ENCODE measurements around the gene MXRA8. TPM values are rescaled to one million over a fixed set of nuclear protein-coding genes. Genes with fewer than 3 reads are reported as not detected.

MXRA8 gene
- total and polyA plus RNA-seq, 9 of the 15 experiments (the other 6 are each of a cell fraction or from before 2014, with no cell fraction given) = 0.66 to 11.3 (median 6.3) TPM

DNA sequence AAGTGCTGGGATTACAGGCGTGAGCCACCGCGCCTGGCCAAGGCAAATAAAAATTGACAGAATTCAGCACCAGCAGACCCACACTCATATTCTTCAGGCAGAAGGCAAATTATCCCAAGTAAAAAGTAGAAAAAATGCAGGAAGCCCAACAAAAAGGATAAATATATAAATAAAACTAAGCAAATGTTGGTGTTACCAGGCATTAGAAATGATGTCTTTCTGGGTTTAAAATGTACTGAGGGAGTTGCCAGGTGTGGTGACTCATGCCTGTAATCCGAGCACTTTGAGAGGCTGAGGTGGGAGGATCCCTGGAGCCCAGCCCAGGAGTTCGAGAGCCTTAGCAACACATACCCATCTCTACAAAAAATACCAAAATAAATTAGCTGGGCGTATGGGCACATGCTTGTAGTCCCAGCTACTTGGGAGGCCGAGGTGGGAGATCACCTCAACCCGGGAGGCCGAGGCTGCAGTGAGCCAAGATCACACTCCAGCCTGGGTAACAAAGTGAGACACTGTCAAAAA is 40.2 kb downstream of the MXRA8 start (continued):
- TF ChIP-seq RCOR1 (IDR thresholded peaks at IDR 0.05; ENCODE audit: borderline replicate concordance in 1 of 2, low read depth in 2 of 2, low read length in 2 of 2) = peak in 1 of 2 experiments; percentile 68; a peak in 1 of 4 replicates
- TF ChIP-seq EP400 (IDR thresholded peaks at IDR 0.05) = no peak
- TF ChIP-seq, protein P1, sequence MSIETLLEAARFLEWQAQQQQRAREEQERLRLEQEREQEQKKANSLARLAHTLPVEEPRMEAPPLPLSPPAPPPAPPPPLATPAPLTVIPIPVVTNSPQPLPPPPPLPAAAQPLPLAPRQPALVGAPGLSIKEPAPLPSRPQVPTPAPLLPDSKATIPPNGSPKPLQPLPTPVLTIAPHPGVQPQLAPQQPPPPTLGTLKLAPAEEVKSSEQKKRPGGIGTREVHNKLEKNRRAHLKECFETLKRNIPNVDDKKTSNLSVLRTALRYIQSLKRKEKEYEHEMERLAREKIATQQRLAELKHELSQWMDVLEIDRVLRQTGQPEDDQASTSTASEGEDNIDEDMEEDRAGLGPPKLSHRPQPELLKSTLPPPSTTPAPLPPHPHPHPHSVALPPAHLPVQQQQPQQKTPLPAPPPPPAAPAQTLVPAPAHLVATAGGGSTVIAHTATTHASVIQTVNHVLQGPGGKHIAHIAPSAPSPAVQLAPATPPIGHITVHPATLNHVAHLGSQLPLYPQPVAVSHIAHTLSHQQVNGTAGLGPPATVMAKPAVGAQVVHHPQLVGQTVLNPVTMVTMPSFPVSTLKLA (conservative IDR thresholded peaks at IDR 0.05) = peak in 1 of 2 experiments; percentile 28; a peak in 1 of 4 replicates
- no peak for TF ChIP-seq STAT5B (CRISPR knock-in tag; IDR thresholded peaks at IDR 0.05)
- TF ChIP-seq FOXJ2 (tag; IDR thresholded peaks at IDR 0.05) = peak; percentile 73; the same call in 1 of the 2 replicates
- TF ChIP-seq HNRNPUL1 (IDR thresholded peaks at IDR 0.05; ENCODE audit: low read length) = no peak
- no peak for TF ChIP-seq PPARD (CRISPR knock-in tag; IDR thresholded peaks at IDR 0.05)
- TF ChIP-seq WHSC1 (IDR thresholded peaks at IDR 0.05; ENCODE audit: low read length) = no peak
- TF ChIP-seq DPF2 (IDR thresholded peaks at IDR 0.05) = peak; percentile 85
- TF ChIP-seq ZNF224 (CRISPR knock-in tag; IDR thresholded peaks at IDR 0.05) = no peak
- no peak for TF ChIP-seq NFIX (CRISPR knock-in tag; IDR thresholded peaks at IDR 0.05; ENCODE audit: low read depth)
- TF ChIP-seq KDM1A (IDR thresholded peaks at IDR 0.05) = no peak
- TF ChIP-seq, protein P2, sequence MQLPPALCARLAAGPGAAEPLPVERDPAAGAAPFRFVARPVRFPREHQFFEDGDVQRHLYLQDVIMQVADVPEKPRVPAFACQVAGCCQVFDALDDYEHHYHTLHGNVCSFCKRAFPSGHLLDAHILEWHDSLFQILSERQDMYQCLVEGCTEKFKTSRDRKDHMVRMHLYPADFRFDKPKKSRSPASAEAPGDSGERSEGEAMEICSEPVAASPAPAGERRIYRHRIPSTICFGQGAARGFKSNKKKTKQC (CRISPR knock-in tag; IDR thresholded peaks at IDR 0.05) = no peak
- peak; percentile 73 for TF ChIP-seq SMARCE1 (IDR thresholded peaks at IDR 0.05)
- TF ChIP-seq ZC3H8 (IDR thresholded peaks at IDR 0.05) = no peak
- no peak for TF ChIP-seq ZNF232 (CRISPR knock-in tag; IDR thresholded peaks at IDR 0.05)
- TF ChIP-seq, protein P3, sequence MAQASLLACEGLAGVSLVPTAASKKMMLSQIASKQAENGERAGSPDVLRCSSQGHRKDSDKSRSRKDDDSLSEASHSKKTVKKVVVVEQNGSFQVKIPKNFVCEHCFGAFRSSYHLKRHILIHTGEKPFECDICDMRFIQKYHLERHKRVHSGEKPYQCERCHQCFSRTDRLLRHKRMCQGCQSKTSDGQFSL (CRISPR knock-in tag; IDR thresholded peaks at IDR 0.05) = no peak
- TF ChIP-seq, protein P3 (tag; IDR thresholded peaks at IDR 0.05) = no peak
- no peak for TF ChIP-seq CEBPG (CRISPR knock-in tag; IDR thresholded peaks at IDR 0.05)
- no peak for TF ChIP-seq CEBPG (tag; conservative IDR thresholded peaks at IDR 0.05 in 1 of 2, IDR thresholded peaks at IDR 0.05 in 1 of 2)
- TF ChIP-seq, protein P4, sequence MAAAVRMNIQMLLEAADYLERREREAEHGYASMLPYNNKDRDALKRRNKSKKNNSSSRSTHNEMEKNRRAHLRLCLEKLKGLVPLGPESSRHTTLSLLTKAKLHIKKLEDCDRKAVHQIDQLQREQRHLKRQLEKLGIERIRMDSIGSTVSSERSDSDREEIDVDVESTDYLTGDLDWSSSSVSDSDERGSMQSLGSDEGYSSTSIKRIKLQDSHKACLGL (CRISPR knock-in tag; IDR thresholded peaks at IDR 0.05; ENCODE audit: borderline replicate concordance, poor library complexity, severe bottlenecking) = no peak
- 0 out of 2 replicates have a peak, but pooled peaks have one; percentile 31 for TF ChIP-seq LCOR (CRISPR knock-in tag; IDR thresholded peaks at IDR 0.05)
- no peak for TF ChIP-seq TRIM24 (IDR thresholded peaks at IDR 0.05)
- no peak for TF ChIP-seq BRF1 (IDR thresholded peaks at IDR 0.05; ENCODE audit: borderline replicate concordance, extremely low read depth, insufficient read length)
